Measurements from ENCODE around the gene AXDND1. TPM values are rescaled to one million over a fixed set of nuclear protein-coding genes. Genes with fewer than 3 reads are reported as not detected.
A peak's percentile ranks its signal among the peaks of the same experiment; 100 is the strongest.
"Not testable (repeated sequence)": the region's sequence is repeated elsewhere in the genome, so short reads cannot be mapped to it uniquely, and the experiment has no call there.

Gene AXDND1
- total and polyA plus RNA-seq, 8 donors, result 0.55 to 18.4 (median 2.7) TPM; not detected in 2

- TF ChIP-seq POLR2AphosphoS5 (IDR thresholded peaks at IDR 0.05) (no peak), CTCF (IDR thresholded peaks at IDR 0.05) (no peak), EP300 (IDR thresholded peaks at IDR 0.05) (no peak), POLR2A (IDR thresholded peaks at IDR 0.05) (no peak)
- intact Hi-C loops (cut with DNase I; ENCODE audit: low total_unique reads), result no loop called here
- WGBS, 5 donors, result 69 to 91% (median 87%) methylated on average over 3 of the region's 3 CpGs
- Histone ChIP-seq H3K36me3 (no peaks in the 10 kb centered on the region), H3K27me3 (no peaks in the 10 kb centered on the region), H3K4me3 (no peak overlapping the region), H3K4me1 (no peaks in the 10 kb centered on the region), H3K27ac (no peak overlapping the region), H3K9me3 (no peaks in the 10 kb centered on the region)
- DNase-seq, result peak in 1 of 2 donors; percentile 2
These were observed 81.7 kb downstream of the AXDND1 start for GRCh38 chr1:179447489-179447888.

GRCh38 chr1:179448437-179449149 lies 82.8 kb downstream of the AXDND1 start:
- WGBS, 5 donors, result 84 to 92% (median 88%) methylated on average over 14 of the region's 14 CpGs
- H3K4me1 ChIP-seq, result no peaks in the 10 kb centered on the region
- intact Hi-C loops (cut with DNase I; ENCODE audit: low total_unique reads), result no loop called here
- H3K27ac ChIP-seq, result no peak overlapping the region
- no peak for DNase-seq
- no peak overlapping the region for H3K4me3 ChIP-seq
- H3K36me3 ChIP-seq, result no peaks in the 10 kb centered on the region
- peaks cover 0 to 7% (median 1%) of the 10 kb centered on the region in 4 donors for H3K9me3 ChIP-seq
- no peak for TF ChIP-seq CTCF (IDR thresholded peaks at IDR 0.05)
- TF ChIP-seq EP300 (IDR thresholded peaks at IDR 0.05), result no peak
- TF ChIP-seq POLR2A (IDR thresholded peaks at IDR 0.05), result no peak
- TF ChIP-seq POLR2AphosphoS5 (IDR thresholded peaks at IDR 0.05), result no peak
- H3K27me3 ChIP-seq, result no peaks in the 10 kb centered on the region

- H3K9me3 ChIP-seq; H3K27me3 ChIP-seq; H3K36me3 ChIP-seq; intact Hi-C loops (cut with DNase I; ENCODE audit: low total_unique reads); DNase-seq; H3K4me3 ChIP-seq; H3K4me1 ChIP-seq; H3K27ac ChIP-seq: not testable (repeated sequence)
- WGBS, 5 donors, result 84 to 92% (median 92%) methylated on average over 2 of the region's 2 CpGs
These were observed 93.9 kb downstream of the AXDND1 start for GRCh38 chr1:179459606-179460206.

GRCh38 chr1:179465661-179466060 lies 99.9 kb downstream of the AXDND1 start:
- H3K27ac ChIP-seq, result not testable (repeated sequence)

GRCh38 chr1:179474713-179475112 lies 108.9 kb downstream of the AXDND1 start:
- H3K27me3 ChIP-seq, result no peaks in the 10 kb centered on the region
- intact Hi-C loops (cut with DNase I; ENCODE audit: low total_unique reads), result no loop called here
- H3K27ac ChIP-seq, result no peak overlapping the region
- H3K9me3 ChIP-seq, result peaks cover 0 to 63% (median 42%) of the 10 kb centered on the region in 4 donors
- H3K4me3 ChIP-seq, result no peak overlapping the region
- no peak for DNase-seq
- TF ChIP-seq EP300 (IDR thresholded peaks at IDR 0.05) (no peak), POLR2AphosphoS5 (IDR thresholded peaks at IDR 0.05) (no peak), CTCF (IDR thresholded peaks at IDR 0.05) (no peak), POLR2A (IDR thresholded peaks at IDR 0.05) (no peak)
- H3K36me3 ChIP-seq, result no peaks in the 10 kb centered on the region
- 59 to 85% (median 75%) methylated on average over 3 of the region's 3 CpGs for WGBS, 5 donors
- no peaks in the 10 kb centered on the region for H3K4me1 ChIP-seq

More at GRCh38 chr1:179465661-179466060, 99.9 kb downstream of the AXDND1 start:
- DNase-seq; H3K4me1 ChIP-seq; intact Hi-C loops (cut with DNase I; ENCODE audit: low total_unique reads); H3K36me3 ChIP-seq; H3K27me3 ChIP-seq; H3K4me3 ChIP-seq: not testable (repeated sequence)
- H3K9me3 ChIP-seq, result peaks cover 0 to 21% (median 10%) of the 10 kb centered on the region in 4 donors
- WGBS, 5 donors, result 86 to 96% (median 91%) methylated on average over 10 to 11 of the region's 11 CpGs

Data from stomach (tissue), 9 donors.